HTERT RPE-1 (cell line): ENCODE data around the gene ASB8.
"Not testable (repeated sequence)": the region's sequence is repeated elsewhere in the genome, so short reads cannot be mapped to it uniquely, and the experiment has no call there.

ENCODE experiments used
- in situ Hi-C: fragments of 300-500 bp; cut with MboI; formaldehyde crosslinking; loops from 4 replicates; pipeline ENCODE4 v1.14.3; 2020; ENCODE audit warnings: low sequenced_read_pairs

Gene ASB8

GRCh38 chr12:48183091-48183875, 26.0 kb upstream of the ASB8 start, which contains the start of gene CCDC184:
CCDC184 (plus strand) TSS chr12:48183644; CDS start chr12:48184123, 479 bp downstream.
- in situ Hi-C loops = no loop called here

DNA sequence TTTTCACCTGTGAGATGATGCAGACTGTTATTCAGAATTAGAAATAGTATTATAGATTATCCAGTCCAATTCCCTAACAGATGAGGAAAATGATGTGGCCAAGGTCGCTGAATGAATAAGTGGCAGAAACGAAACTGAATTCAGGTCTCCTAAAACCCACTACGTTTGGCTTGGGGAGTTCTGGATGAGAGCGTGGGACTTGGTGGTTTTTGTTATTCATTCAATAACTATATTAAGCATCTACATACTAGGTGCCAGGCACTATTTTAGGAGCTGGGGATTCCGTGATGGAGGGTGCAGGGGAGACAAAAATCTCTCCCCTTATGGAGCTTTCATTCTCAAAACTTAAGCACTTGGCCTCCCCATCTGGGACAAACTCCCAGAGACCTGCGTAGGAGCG, 25.3 kb upstream of the ASB8 start:
- in situ Hi-C loops = no loop called here

DNA sequence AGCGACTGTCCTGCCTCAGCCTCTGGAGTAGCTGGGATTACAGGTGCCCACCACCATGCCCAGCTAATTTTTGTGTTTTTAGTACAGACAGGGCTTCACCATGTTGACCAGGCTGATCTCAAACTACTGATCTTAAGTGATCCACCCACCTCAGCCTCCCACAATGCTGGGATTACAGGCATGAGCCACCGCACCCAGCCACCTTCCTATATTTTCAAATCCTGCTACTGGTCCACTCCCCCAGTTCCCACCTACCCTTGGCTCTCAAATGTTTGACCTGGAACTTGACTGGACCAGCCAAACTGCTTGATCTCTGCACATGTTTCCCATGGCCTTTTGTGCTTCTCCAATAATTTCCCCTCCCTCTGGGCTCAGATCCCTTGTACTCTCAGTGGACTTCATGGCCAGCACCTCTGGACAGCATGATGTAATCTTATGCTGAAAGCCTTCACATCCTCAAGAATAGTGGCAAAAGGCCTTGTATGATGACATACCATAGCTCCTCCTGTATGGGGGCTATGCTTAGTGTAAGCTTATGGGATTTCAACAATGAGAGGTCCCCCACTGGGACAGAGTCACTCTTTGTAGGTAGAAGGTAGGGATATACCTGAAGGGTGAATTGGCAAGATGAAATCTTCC, 23.7 kb upstream of the ASB8 start:
- in situ Hi-C loops = no loop called here

- in situ Hi-C loops = no loop called here
These were observed 23.1 kb upstream of the ASB8 start for GRCh38 chr12:48180424-48180823.

DNA sequence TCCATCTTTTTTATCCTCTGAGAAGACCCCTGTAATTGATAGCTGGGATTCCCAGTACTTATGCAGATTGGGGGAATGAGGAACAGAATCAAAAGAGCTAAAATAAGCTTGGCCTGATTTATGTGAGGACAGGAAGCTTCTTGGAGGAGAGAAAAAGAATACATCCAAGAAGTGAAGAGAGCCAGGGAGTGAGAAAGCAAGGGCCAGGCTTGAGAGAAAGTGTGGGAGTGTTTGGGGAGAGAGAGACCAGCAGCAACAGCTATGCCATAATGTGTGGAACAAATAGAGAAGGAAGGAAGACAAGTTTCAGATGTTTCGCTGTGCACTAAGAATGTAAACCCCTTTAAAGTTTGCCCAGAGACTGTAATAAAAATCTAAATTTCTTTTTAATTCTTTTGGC, 22.2 kb upstream of the ASB8 start:
- in situ Hi-C loops = no loop called here

GRCh38 chr12:48177982-48178381, 20.7 kb upstream of the ASB8 start:
- in situ Hi-C loops = no loop called here

DNA sequence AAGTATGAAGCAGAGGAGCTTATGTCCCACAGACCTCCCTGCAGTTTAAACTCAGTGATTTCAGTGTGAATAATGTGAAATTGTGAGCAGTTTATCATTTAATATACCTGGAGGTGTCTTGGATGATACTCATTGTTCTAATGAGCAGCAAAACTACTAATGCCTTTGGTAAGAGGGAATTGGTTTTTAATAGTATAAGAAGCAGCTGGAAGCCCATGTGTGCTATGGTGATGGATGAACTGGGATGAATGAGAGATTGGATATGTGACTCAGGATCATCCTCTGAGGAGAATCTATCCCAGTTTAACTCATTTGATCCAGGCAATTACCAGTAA, 19.1 kb upstream of the ASB8 start:
- in situ Hi-C loops = no loop called here

DNA sequence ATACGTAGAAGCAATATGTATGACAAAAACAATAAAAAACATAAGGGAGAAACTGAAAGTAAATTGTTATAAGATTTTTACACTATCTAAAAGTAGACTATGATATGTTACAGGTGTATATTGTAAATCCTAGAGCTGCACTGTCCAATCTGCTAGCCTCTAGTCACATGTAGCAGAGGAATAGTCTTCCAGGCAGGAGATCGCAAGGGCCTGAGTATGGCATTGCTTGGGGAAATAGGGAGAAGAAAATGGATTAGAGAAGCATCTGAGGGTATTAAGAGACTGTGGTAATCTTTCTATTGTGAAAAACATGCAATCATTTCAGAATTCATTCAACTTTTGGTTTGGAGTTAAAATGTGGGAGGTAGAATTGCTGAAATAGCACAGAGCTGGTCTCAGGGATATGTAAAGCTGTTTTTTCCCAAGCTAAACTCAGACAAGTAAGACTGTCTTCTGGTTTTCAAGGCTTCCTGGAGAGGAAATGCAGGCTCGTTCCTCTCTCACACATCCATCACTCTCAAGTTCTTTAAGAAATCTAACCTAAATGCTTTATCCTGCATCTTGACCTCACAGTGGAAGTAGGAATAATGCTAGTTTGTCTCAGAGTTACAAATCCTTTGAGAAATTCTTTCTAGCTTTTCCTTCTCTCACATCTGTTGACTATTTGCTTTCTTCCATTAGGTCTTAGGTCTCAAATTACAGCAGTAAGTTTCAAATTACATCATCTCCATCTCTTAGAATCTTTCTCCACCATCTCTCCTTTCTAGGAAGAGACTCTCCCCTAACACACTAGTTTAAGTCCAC, 18.5 kb upstream of the ASB8 start:
- in situ Hi-C loops = no loop called here

DNA sequence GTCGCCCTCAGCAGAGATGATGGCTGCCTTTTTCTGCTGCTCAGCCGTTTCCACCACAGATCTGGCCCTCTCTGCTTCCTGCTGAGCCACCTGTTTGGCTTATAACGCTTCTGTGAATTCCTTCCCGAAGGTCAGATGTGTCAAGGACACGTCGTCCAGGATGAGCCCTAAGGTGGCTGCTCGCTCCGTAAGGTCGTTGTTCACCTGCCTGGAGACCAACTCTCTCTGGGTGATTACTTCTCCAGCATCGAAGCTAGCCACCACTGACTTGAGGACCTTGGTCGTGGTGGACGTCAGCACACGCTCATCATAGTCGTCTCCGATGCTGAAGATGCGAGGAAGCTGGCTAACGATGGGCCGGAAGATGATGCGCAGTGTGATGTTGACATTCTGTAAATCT, 11.7 kb upstream of the ASB8 start:
- in situ Hi-C loops = no loop called here

- in situ Hi-C loops = no loop called here
These were observed 8.0 kb upstream of the ASB8 start for GRCh38 chr12:48165089-48165981.

DNA sequence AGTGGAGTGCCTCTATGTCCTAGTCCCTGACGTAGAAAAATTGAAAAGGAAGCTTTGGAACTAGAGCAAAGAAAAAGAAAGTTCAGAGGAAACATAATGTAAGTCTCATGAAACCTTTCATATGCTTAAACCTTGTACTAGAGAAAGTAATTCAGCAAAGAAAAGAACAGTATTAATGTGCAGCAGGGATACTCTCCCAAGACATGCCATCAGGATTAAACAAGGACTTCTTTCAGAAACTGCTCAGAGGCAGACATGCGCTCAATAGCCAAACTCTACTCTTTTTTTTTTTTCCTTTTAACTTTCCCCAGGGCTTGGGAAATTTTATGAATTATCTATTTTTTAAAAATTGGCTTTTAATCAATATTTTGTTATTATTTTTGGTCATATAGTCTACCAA, 7.1 kb upstream of the ASB8 start:
- in situ Hi-C loops = no loop called here

- in situ Hi-C loops = no loop called here
These were observed 5.9 kb upstream of the ASB8 start for GRCh38 chr12:48163150-48163747.

DNA sequence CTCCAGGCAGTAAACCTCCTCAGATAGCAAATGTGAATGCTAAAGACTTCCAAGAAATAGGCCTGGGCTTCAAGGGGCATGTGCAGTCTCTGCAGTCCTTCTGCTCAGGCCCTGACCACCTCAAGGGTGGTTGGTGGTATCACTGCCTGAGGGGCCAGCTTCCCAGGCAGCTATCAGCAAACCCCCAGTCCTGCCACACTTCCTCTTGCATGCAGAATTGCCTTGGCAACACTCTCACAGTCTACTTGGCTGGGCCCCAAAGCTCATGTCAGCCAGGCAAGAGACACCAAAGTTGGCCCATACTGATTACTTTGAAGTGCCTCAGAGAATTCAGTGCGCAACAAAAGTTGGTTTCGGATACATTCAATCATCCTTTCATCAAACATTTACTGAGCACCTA, 3.5 kb upstream of the ASB8 start:
- in situ Hi-C loops = no loop called here

- in situ Hi-C loops = no loop called here
These were observed 2.7 kb upstream of the ASB8 start for GRCh38 chr12:48160046-48160445.

GRCh38 chr12:48157889-48158370, 615 bp upstream of the ASB8 start:
- in situ Hi-C loops = no loop called here

DNA sequence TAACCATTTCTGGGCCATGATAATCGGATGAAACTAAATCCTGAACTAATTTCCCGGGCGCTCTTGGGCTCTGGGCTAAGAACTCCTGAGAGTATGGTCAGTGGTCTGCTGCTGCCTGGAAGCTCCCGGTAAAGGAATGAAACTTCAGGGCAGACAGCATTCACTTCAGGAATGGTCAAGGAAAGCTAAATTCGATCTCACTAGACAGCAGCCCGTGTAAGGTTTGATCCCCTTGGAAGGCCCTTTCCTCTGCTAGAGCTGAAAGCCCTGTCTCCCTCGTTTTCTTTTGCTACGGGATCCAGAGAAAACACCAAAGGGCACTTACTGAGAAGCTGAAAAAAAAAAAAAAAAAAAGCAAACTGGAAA, 680 bp downstream of the ASB8 start:
- in situ Hi-C loops = no loop called here

DNA sequence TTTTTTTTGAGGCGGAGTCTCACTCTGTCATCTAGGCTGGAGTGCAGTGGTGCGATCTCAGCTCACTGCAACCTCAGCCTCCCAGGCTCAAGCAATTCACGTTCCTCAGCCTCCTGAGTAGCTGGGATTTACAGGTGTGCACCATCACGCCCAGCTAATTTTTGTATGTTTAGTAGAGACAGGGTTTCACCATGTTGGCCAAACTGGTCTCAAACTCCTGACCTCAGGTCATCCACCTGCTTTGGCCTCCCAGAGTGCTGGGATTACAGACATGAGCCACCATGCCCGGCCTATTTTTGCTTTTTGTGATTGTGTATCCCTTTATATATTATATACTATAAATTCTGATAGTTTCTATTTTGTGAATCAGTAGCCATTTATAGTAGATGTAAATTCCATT, 1.5 kb downstream of the ASB8 start:
- in situ Hi-C loops = not testable (repeated sequence)

- in situ Hi-C loops = no loop called here
These were observed 6.1 kb downstream of the ASB8 start for GRCh38 chr12:48151103-48151771.

- in situ Hi-C loops = no loop called here
These were observed 11.3 kb downstream of the ASB8 start for GRCh38 chr12:48145981-48146380.

DNA sequence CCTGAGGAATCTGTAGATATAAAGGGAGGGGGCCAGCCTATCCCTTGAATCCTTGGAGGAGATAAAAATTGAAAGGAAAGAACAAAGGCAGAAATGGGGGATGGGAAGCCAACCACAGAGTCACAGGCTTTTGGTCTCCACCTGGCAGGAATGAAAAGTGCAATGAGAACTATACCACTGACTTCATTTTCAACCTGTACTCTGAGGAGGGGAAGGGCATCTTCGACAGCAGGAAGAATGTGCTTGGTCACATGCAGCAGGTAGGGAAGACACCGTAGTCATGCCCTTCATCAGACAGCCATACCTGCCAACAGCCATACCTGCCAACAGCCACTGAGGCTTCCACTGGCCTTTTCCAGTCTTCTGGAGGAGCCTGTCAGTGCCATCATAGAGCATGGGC, 13.4 kb downstream of the ASB8 start:
- in situ Hi-C loops = no loop called here
